H1 (cell line): ENCODE measurements around the gene ZNF219.

ENCODE experiments used
- CBX5 ChIP-seq: fragments of 300-800, 300-1000 bp; sonication (generic); IDR thresholded peaks from 2 replicates; pipeline ENCODE4 v1.7.1; 2016; ENCODE audit warnings: antibody characterized with exemption, low read length, low read depth
- CHD1 ChIP-seq: IDR thresholded peaks from 2 replicates; pipeline ENCODE4 v1.6.1; 2012; ENCODE audit warnings: low read depth, low read length, improper control_type of control experiment
- EZH2 ChIP-seq: fragments of 200-600 bp; sonication (generic); IDR thresholded peaks from 2 replicates; pipeline ENCODE4 v1.7.1; 2012; ENCODE audit warnings: low read depth, mild to moderate bottlenecking, moderate library complexity, low read length, inconsistent platforms; ENCODE audit not compliant: severe bottlenecking
- MAX ChIP-seq: IDR thresholded peaks from 2 replicates; pipeline ENCODE4 v1.6.1; 2012; ENCODE audit warnings: inconsistent platforms

GRCh38 chr14:21103411-21103709 lies 4.9 kb upstream of the ZNF219 start:
- TF ChIP-seq CHD1 = no peak
- no peak for TF ChIP-seq EZH2
- no peak for TF ChIP-seq CBX5
- TF ChIP-seq MAX = no peak
